HG02588 (cell line): ENCODE measurements around the gene ASPA.
"Not testable (repeated sequence)": the region's sequence is repeated elsewhere in the genome, so short reads cannot be mapped to it uniquely, and the experiment has no call there.

ENCODE experiments used
- ATAC-seq: cut with Tn5 transposase; IDR thresholded peaks from one replicate; pipeline ENCODE4 v1.9.1; 2021; ENCODE audit warnings: mild to moderate bottlenecking, moderate library complexity; ENCODE audit not compliant: unreplicated experiment

ASPA gene

DNA sequence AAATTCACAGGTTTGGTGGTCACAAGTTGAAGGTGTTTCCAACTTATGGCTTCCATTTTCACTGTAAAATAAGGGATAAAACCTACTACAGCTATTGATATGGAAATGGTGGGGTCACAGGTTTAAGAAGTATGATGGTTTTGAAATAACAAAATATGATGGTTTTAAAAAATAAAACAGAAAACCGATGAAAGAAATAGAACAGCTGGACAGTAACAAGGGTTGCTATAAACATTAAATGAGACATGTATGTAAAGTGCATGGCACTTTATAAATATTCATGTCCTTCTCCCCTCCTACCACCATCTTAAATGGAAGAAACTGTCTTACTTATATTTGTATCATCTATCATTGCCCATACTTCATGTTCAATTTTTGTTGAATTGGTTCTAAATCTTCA, 31.3 kb downstream of the ASPA start:
- ATAC-seq, result no peak

DNA sequence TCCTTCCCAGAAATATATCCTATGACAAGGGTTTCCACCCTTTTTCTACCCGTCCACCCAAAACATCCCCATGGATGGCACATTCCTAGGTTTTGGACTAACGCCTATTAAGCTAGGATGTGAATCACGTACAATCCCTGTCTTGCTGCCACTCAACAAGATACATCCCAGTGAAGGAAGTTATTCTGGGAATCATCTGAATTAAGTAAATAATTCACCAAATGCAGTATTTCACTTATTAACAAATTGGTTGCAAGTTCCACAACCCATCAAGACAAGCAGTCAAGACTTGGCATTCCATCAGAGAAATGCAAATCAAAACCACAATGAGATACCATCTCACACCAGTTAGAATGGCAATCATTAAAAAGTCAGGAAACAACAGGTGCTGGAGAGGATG, 32.1 kb downstream of the ASPA start:
- no peak for ATAC-seq

- no peak for ATAC-seq
Measured at GRCh38 chr17:3510090-3510489, 34.3 kb downstream of the ASPA start.

GRCh38 chr17:3511852-3512504, 36.2 kb downstream of the ASPA start:
- no peak for ATAC-seq

- ATAC-seq, result no peak
Measured at GRCh38 chr17:3512505-3513171, 36.8 kb downstream of the ASPA start.

- ATAC-seq, result no peak
Measured at GRCh38 chr17:3513305-3514035, 37.7 kb downstream of the ASPA start.

- ATAC-seq, result not testable (repeated sequence)
Measured at GRCh38 chr17:3514167-3514566, 38.4 kb downstream of the ASPA start.

DNA sequence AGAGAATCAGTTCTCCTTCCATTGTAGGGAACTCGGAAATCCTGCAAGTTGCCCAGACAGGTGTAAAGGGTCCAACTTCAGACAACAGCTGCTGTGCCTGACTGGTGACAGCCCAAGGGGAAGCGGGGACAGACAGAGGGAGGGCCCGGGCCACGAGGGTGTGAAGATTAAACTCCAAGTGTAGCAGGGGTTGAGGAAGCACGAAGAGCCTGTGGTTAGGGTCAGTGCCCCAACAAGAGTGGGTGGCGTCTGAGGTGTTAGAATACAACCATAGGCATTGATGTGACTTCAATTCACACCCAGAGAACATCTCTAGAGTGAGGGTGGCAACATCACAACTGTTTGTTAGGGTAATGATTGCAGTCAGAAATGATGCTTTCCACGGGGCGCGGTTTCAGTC, 39.1 kb downstream of the ASPA start:
- no peak for ATAC-seq

DNA sequence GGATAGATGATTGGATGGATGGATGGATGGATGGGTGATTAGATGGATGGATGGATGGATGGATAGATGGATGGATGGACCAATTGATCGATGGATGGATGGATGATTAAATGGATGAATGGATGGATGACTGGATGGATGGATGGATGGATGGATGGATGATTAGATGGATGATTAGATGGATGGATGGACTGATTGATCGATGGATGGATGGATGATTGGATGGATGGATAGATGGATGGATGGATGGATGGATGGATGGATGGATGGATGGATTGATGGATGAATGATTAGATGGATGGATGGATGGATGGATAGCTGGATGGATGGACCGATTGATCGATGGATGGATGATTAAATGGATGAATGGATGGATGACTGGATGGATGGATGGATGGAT, 43.7 kb downstream of the ASPA start:
- ATAC-seq, result not testable (repeated sequence)

DNA sequence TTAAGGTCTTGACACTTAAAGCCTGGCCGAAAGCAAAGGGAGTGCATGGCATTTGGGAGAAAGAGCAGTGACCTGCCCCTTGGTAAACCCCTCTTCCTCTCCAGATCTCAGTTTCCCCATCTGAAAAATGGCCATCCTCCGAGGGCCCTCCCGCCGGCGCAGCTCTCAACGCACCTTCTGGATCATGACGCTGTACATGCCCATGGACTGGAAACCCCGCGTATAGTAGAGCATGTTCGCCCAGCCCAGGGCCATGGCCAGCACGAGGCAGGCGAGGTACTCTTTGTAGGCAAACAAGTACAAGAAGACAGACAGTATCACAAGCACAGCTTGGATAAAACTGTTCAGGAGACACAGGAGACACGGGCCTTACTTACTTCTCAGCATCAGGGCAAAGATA, 48.2 kb downstream of the ASPA start:
- ATAC-seq, result no peak

GRCh38 chr17:3526491-3526890, 50.7 kb downstream of the ASPA start:
- no peak for ATAC-seq

DNA sequence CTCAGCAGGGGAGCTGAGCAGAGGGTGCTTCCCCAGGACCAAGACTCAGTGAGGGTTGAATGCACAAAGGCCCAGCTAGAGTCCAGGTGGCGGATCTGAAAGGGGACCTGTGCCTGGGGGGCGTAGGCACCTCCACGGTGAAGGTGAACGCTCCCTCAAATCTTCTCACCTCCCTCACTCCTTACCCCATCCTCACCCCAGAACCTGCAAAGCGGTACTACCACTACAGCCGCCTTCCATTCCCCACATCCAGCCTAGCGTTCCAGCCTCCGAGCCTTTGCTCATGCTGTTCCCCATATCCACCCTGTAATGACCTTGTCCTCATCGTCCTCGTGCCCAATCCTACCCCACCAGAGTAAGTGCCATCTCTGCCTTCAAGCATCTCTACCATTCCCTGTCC, 51.2 kb downstream of the ASPA start:
- ATAC-seq, result no peak

- ATAC-seq, result no peak
Measured at GRCh38 chr17:3527468-3527867, 51.7 kb downstream of the ASPA start.

- ATAC-seq, result no peak
Measured at GRCh38 chr17:3527896-3528295, 52.1 kb downstream of the ASPA start.

DNA sequence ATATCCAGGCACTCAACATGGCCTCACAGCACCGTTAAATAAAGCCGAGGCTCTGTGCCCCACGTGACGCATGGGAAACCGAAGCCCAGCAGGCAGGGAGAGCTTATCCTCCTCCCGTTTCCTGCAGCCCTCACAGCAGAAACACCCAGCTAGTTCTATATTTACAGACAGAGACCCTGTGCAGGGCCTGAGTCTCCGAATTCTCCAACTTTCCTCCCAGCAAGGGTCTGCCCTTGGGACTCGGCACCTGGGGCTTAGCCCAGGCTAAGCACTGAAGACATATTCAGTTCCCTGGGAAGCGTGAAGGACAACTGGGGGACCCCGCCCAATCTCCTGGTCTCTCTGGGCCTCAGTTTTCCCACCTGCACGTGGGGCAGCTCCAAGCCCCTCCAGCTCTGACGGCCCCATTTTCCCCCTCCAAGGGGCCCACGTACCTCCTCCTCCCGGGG, 52.6 kb downstream of the ASPA start:
- ATAC-seq, result no peak

DNA sequence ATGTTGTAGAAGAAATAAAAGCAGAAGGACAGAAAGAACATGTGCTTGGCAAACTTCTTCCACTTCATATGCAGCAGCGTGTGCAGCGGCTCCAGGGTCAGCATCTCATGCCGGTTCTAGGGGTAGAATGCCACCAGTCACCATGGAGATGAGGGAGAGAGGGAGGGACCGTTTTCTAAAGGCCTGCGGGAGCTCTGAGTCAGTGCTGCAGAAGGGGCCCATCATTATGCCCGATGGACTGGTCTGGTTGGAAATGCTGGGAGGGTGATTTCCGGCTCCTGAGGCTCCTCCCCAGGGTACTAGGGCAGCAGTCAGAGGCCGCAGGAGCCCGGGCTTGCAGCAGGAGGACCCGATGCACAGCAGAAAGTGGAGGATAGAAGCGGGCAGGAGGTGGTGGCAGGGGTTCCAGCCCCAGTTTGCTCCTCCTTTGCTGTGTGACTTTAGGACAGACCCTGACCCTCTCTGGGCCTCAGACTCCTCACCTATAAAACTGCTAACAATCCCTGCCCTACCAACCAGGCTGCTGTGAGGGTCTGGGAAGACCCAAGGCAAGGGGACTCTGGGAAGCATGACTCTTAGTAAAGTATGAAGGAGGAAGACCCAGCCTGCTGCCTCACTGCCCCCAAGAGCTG, 53.2 kb downstream of the ASPA start:
- ATAC-seq, result no peak

- no peak for ATAC-seq
Measured at GRCh38 chr17:3529817-3530741, 54.3 kb downstream of the ASPA start.

GRCh38 chr17:3531266-3532101, 55.7 kb downstream of the ASPA start:
- no peak for ATAC-seq

DNA sequence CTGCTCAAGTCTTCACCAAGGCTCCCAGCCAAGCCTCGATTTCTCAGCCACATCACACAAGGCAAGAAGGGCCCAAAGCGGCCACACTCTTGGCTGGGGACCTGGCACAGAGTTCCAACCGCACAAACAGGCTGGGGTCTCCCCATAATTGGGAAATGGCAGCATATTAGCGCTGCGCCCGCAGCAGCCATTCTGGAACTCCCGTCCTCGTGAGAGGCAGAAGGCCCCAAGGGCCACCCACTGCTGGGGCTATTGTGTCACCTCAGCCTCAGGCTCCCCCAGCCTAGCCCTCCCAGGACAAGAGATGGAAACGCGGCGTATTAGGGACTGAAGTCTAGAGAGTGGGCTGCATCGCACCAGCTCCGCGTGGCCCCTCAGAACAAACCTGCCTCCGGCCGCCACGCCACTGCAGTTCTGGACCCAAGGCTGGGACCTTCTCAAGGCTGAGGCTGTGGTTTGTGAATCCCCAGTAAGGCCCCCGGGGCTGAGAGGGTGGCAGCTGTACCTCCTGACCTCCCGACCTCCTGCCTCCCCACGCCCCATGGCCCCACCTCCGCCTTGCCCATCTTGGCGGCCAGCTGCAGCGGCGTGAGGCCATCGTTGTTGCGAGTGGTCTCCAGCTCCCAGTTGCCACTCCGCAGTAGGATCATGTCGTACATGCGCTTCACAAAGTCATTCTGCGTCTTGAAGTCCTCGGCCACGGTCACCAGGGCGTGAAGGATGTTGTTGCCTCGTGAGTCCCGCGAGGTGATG, 56.5 kb downstream of the ASPA start:
- no peak for ATAC-seq
